A673 (cell line): Measurements from ENCODE around the gene PLCG1.

Experiments used
- CTCF ChIP-seq: fragments of 300-800, 200-600 bp; sonication (generic); conservative IDR thresholded peaks from 2 replicates; pipeline ENCODE4 v1.5.1; 2017; ENCODE audit warnings: low read depth, mild to moderate bottlenecking, antibody characterized with exemption, low read length, moderate library complexity, mixed read lengths
- EZH2 ChIP-seq: fragments of 200-600 bp; sonication (generic); IDR thresholded peaks from 2 replicates; pipeline ENCODE4 v1.6.1; 2017; ENCODE audit warnings: borderline replicate concordance, low read depth, mild to moderate bottlenecking, mixed read lengths, antibody characterized with exemption, low read length; ENCODE audit not compliant: poor library complexity, severe bottlenecking

- TF ChIP-seq CTCF (no peak), EZH2 (no peak)
These were observed 2.8 kb upstream of the PLCG1 start for GRCh38 chr20:41134362-41135186.
